ENCODE measurements around the gene CCSER1.

Gene CCSER1

GRCh38 chr4:90171491-90171890, 44.3 kb downstream of the CCSER1 start:
- Histone ChIP-seq H3K4me3 (ENCODE audit: low read length) (no peak overlapping the region), H3K27me3 (ENCODE audit: control insufficient read depth, insufficient read depth, low read length) (no peaks in the 10 kb centered on the region), H3K36me3 (ENCODE audit: insufficient read depth, low read length) (no peaks in the 10 kb centered on the region), H3K9ac (ENCODE audit: low read depth, low read length) (no peak overlapping the region), H3K9me3 (replicated peaks; ENCODE audit: low read length) (no peaks in the 10 kb centered on the region), H3K4me2 (ENCODE audit: low read length) (no peak overlapping the region), H3K4me1 (ENCODE audit: control insufficient read depth, insufficient read depth, low read length) (no peaks in the 10 kb centered on the region)

- Histone ChIP-seq H3K27me3 (ENCODE audit: control insufficient read depth, insufficient read depth, low read length) (no peaks in the 10 kb centered on the region), H3K36me3 (ENCODE audit: insufficient read depth, low read length) (no peaks in the 10 kb centered on the region), H3K4me3 (ENCODE audit: low read length) (no peak overlapping the region), H3K4me1 (ENCODE audit: control insufficient read depth, insufficient read depth, low read length) (no peaks in the 10 kb centered on the region), H3K9me3 (replicated peaks; ENCODE audit: low read length) (no peaks in the 10 kb centered on the region), H3K9ac (ENCODE audit: low read depth, low read length) (no peak overlapping the region), H3K4me2 (ENCODE audit: low read length) (no peak overlapping the region)
Measured at GRCh38 chr4:90174621-90175023, 47.4 kb downstream of the CCSER1 start.

GRCh38 chr4:90181644-90182043, 54.5 kb downstream of the CCSER1 start:
- Histone ChIP-seq H3K9ac (ENCODE audit: low read depth, low read length) (no peak overlapping the region), H3K36me3 (ENCODE audit: insufficient read depth, low read length) (no peaks in the 10 kb centered on the region), H3K27me3 (ENCODE audit: control insufficient read depth, insufficient read depth, low read length) (no peaks in the 10 kb centered on the region), H3K4me3 (ENCODE audit: low read length) (no peak overlapping the region), H3K9me3 (replicated peaks; ENCODE audit: low read length) (no peaks in the 10 kb centered on the region), H3K4me2 (ENCODE audit: low read length) (no peak overlapping the region), H3K4me1 (ENCODE audit: control insufficient read depth, insufficient read depth, low read length) (no peaks in the 10 kb centered on the region)

- H3K9ac ChIP-seq (ENCODE audit: low read depth, low read length) = no peak overlapping the region
- no peaks in the 10 kb centered on the region for H3K36me3 ChIP-seq (ENCODE audit: insufficient read depth, low read length)
- H3K4me1 ChIP-seq (ENCODE audit: control insufficient read depth, insufficient read depth, low read length) = no peaks in the 10 kb centered on the region
- H3K9me3 ChIP-seq (replicated peaks; ENCODE audit: low read length) = no peaks in the 10 kb centered on the region
- H3K4me3 ChIP-seq (ENCODE audit: low read length) = no peak overlapping the region
- no peak overlapping the region for H3K4me2 ChIP-seq (ENCODE audit: low read length)
- no peaks in the 10 kb centered on the region for H3K27me3 ChIP-seq (ENCODE audit: control insufficient read depth, insufficient read depth, low read length)
Measured at GRCh38 chr4:90183254-90183653, 56.1 kb downstream of the CCSER1 start.

- Histone ChIP-seq H3K4me1 (ENCODE audit: control insufficient read depth, insufficient read depth, low read length) (no peaks in the 10 kb centered on the region), H3K4me2 (ENCODE audit: low read length) (no peak overlapping the region), H3K27me3 (ENCODE audit: control insufficient read depth, insufficient read depth, low read length) (no peaks in the 10 kb centered on the region), H3K9ac (ENCODE audit: low read depth, low read length) (no peak overlapping the region), H3K9me3 (replicated peaks; ENCODE audit: low read length) (no peaks in the 10 kb centered on the region), H3K4me3 (ENCODE audit: low read length) (no peak overlapping the region), H3K36me3 (ENCODE audit: insufficient read depth, low read length) (no peaks in the 10 kb centered on the region)
Measured at GRCh38 chr4:90184560-90184959, 57.4 kb downstream of the CCSER1 start.

- H3K27me3 ChIP-seq (ENCODE audit: control insufficient read depth, insufficient read depth, low read length) = no peaks in the 10 kb centered on the region
- H3K9ac ChIP-seq (ENCODE audit: low read depth, low read length) = no peak overlapping the region
- no peak overlapping the region for H3K4me2 ChIP-seq (ENCODE audit: low read length)
- no peaks in the 10 kb centered on the region for H3K36me3 ChIP-seq (ENCODE audit: insufficient read depth, low read length)
- H3K9me3 ChIP-seq (replicated peaks; ENCODE audit: low read length) = no peaks in the 10 kb centered on the region
- no peak overlapping the region for H3K4me3 ChIP-seq (ENCODE audit: low read length)
- no peaks in the 10 kb centered on the region for H3K4me1 ChIP-seq (ENCODE audit: control insufficient read depth, insufficient read depth, low read length)
Measured at GRCh38 chr4:90185416-90185815, 58.2 kb downstream of the CCSER1 start.

GRCh38 chr4:90186229-90186628, 59.0 kb downstream of the CCSER1 start:
- Histone ChIP-seq H3K27me3 (ENCODE audit: control insufficient read depth, insufficient read depth, low read length) (no peaks in the 10 kb centered on the region), H3K9me3 (replicated peaks; ENCODE audit: low read length) (no peaks in the 10 kb centered on the region), H3K4me2 (ENCODE audit: low read length) (no peak overlapping the region), H3K4me3 (ENCODE audit: low read length) (no peak overlapping the region), H3K36me3 (ENCODE audit: insufficient read depth, low read length) (no peaks in the 10 kb centered on the region), H3K4me1 (ENCODE audit: control insufficient read depth, insufficient read depth, low read length) (no peaks in the 10 kb centered on the region), H3K9ac (ENCODE audit: low read depth, low read length) (no peak overlapping the region)

GRCh38 chr4:90187148-90187884, 60.1 kb downstream of the CCSER1 start:
- no peak overlapping the region for H3K9ac ChIP-seq (ENCODE audit: low read depth, low read length)
- no peaks in the 10 kb centered on the region for H3K4me1 ChIP-seq (ENCODE audit: control insufficient read depth, insufficient read depth, low read length)
- H3K4me3 ChIP-seq (ENCODE audit: low read length) = no peak overlapping the region
- H3K4me2 ChIP-seq (ENCODE audit: low read length) = no peak overlapping the region
- no peaks in the 10 kb centered on the region for H3K36me3 ChIP-seq (ENCODE audit: insufficient read depth, low read length)
- H3K27me3 ChIP-seq (ENCODE audit: control insufficient read depth, insufficient read depth, low read length) = no peaks in the 10 kb centered on the region
- no peaks in the 10 kb centered on the region for H3K9me3 ChIP-seq (replicated peaks; ENCODE audit: low read length)

GRCh38 chr4:90189178-90189577, 62.0 kb downstream of the CCSER1 start:
- Histone ChIP-seq H3K4me1 (ENCODE audit: control insufficient read depth, insufficient read depth, low read length) (no peaks in the 10 kb centered on the region), H3K36me3 (ENCODE audit: insufficient read depth, low read length) (no peaks in the 10 kb centered on the region), H3K27me3 (ENCODE audit: control insufficient read depth, insufficient read depth, low read length) (no peaks in the 10 kb centered on the region), H3K4me3 (ENCODE audit: low read length) (no peak overlapping the region), H3K4me2 (ENCODE audit: low read length) (no peak overlapping the region), H3K9ac (ENCODE audit: low read depth, low read length) (no peak overlapping the region), H3K9me3 (replicated peaks; ENCODE audit: low read length) (no peaks in the 10 kb centered on the region)

- H3K4me1 ChIP-seq (ENCODE audit: control insufficient read depth, insufficient read depth, low read length) = no peaks in the 10 kb centered on the region
- H3K9ac ChIP-seq (ENCODE audit: low read depth, low read length) = no peak overlapping the region
- no peaks in the 10 kb centered on the region for H3K36me3 ChIP-seq (ENCODE audit: insufficient read depth, low read length)
- no peak overlapping the region for H3K4me3 ChIP-seq (ENCODE audit: low read length)
- H3K27me3 ChIP-seq (ENCODE audit: control insufficient read depth, insufficient read depth, low read length) = no peaks in the 10 kb centered on the region
- H3K4me2 ChIP-seq (ENCODE audit: low read length) = no peak overlapping the region
- no peaks in the 10 kb centered on the region for H3K9me3 ChIP-seq (replicated peaks; ENCODE audit: low read length)
Measured at GRCh38 chr4:90189946-90190345, 62.8 kb downstream of the CCSER1 start.

- H3K4me3 ChIP-seq (ENCODE audit: low read length) = no peak overlapping the region
- H3K9ac ChIP-seq (ENCODE audit: low read depth, low read length) = no peak overlapping the region
- no peaks in the 10 kb centered on the region for H3K4me1 ChIP-seq (ENCODE audit: control insufficient read depth, insufficient read depth, low read length)
- H3K9me3 ChIP-seq (replicated peaks; ENCODE audit: low read length) = no peaks in the 10 kb centered on the region
- H3K36me3 ChIP-seq (ENCODE audit: insufficient read depth, low read length) = no peaks in the 10 kb centered on the region
- no peak overlapping the region for H3K4me2 ChIP-seq (ENCODE audit: low read length)
- H3K27me3 ChIP-seq (ENCODE audit: control insufficient read depth, insufficient read depth, low read length) = no peaks in the 10 kb centered on the region
Measured at GRCh38 chr4:90190525-90190924, 63.3 kb downstream of the CCSER1 start.

- H3K9ac ChIP-seq (ENCODE audit: low read depth, low read length) = no peak overlapping the region
- no peak overlapping the region for H3K4me2 ChIP-seq (ENCODE audit: low read length)
- no peaks in the 10 kb centered on the region for H3K27me3 ChIP-seq (ENCODE audit: control insufficient read depth, insufficient read depth, low read length)
- H3K9me3 ChIP-seq (replicated peaks; ENCODE audit: low read length) = no peaks in the 10 kb centered on the region
- no peak overlapping the region for H3K4me3 ChIP-seq (ENCODE audit: low read length)
- H3K36me3 ChIP-seq (ENCODE audit: insufficient read depth, low read length) = no peaks in the 10 kb centered on the region
- H3K4me1 ChIP-seq (ENCODE audit: control insufficient read depth, insufficient read depth, low read length) = no peaks in the 10 kb centered on the region
Measured at GRCh38 chr4:90198086-90198847, 71.1 kb downstream of the CCSER1 start.
